Measurements from ENCODE around the gene THAP11.
"Not testable (repeated sequence)": the region's sequence is repeated elsewhere in the genome, so short reads cannot be mapped to it uniquely, and the experiment has no call there.

THAP11 gene

GRCh38 chr16:67861877-67862276 lies 19.8 kb downstream of the THAP11 start:
- no peak for DNase-seq (ENCODE audit: low read depth)
- no peak overlapping the region for H3K4me3 ChIP-seq (ENCODE audit: low read depth, low read length)
- no peak for TF ChIP-seq CTCF (IDR thresholded peaks at IDR 0.05; ENCODE audit: insufficient read depth, low read depth, low read length, missing control alignments)

GRCh38 chr16:67862623-67863583 lies 20.8 kb downstream of the THAP11 start:
- TF ChIP-seq CTCF (IDR thresholded peaks at IDR 0.05; ENCODE audit: insufficient read depth, low read depth, low read length, missing control alignments): no peak
- no peak overlapping the region for H3K4me3 ChIP-seq (ENCODE audit: low read depth, low read length)
- DNase-seq (ENCODE audit: low read depth): no peak

DNA sequence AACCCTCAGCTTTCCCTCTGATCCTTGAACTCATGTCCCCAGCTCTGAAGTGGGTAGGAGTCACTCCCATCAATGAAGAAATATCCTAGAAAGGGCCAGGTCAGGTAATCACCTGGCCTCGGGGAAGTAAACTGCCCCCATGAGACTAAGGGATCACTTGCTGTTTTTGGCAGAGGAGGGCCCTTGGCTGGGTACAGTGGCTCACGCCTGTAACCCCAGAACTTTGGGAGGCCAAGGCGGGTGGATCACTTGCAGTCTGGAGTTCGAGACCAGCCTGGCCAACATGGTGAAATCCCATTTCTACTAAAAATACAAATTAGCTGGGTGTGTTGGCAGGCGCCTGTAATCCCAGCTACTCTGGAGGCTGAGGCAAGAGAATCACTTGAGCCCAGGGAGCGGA lies 21.9 kb downstream of the THAP11 start:
- not testable (repeated sequence) for DNase-seq (ENCODE audit: low read depth); H3K4me3 ChIP-seq (ENCODE audit: low read depth, low read length)

DNA sequence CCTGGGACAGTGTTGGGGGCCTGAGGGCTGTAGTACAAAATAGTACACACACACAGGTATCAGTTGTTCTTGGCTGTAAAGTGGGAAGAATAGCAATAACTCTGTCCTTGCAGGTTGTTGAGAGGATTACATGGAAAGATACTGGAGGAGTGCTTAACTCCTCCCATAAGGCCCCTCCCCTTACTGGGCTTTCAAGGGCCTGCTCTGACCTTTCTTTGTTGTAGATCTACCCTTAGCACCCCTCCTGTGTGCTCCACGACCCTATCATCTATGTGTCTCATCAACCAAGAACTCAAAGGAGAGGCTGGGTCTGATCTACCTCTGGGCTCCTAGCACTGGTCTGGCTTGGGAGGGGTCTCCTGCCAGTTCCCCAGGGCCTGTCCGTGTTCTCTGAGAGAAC lies 22.5 kb downstream of the THAP11 start:
- DNase-seq (ENCODE audit: low read depth): no peak
- TF ChIP-seq CTCF (IDR thresholded peaks at IDR 0.05; ENCODE audit: insufficient read depth, low read depth, low read length, missing control alignments): no peak
- no peak overlapping the region for H3K4me3 ChIP-seq (ENCODE audit: low read depth, low read length)

DNA sequence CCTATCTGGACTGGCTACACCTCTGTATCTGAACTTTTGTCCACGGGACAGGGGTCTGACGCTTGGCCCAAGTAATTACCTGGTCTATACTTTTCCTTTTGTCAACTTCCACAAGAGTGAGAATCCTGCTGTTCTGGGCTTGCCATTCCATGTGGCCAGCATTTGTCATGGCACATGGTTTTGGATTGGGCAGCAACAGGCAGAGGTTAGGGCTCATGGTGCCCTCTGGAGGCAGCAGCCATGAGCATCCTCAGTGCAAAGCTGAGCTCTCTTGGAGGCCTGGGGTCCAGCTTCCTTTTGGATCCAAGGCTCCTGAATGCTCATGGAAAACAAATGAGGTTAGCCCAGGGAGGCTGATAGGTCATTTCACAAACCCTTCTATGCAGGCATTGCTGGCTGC lies 23.2 kb downstream of the THAP11 start:
- peak; percentile 46 for DNase-seq (ENCODE audit: low read depth)
- peak; percentile 27 for TF ChIP-seq CTCF (IDR thresholded peaks at IDR 0.05; ENCODE audit: insufficient read depth, low read depth, low read length, missing control alignments)
- H3K4me3 ChIP-seq (ENCODE audit: low read depth, low read length): no peak overlapping the region

DNA sequence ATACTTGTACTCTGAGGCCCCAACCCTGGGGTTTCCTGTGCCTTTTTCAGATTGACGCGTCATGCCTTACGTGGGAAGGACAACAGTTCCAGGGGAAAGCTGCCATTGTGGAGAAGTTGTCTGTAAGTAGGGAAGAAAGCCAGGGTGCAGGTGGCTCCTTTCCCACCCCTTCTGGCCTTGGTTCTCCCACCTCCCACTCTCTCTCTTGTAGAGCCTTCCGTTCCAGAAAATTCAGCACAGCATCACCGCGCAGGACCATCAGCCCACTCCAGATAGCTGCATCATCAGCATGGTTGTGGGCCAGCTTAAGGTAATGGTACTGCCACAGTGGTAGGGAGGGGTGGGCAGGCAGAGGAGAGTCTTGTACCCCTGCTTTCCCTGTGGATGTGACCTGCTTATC lies 26.2 kb downstream of the THAP11 start:
- H3K4me3 ChIP-seq (ENCODE audit: low read depth, low read length): no peak overlapping the region
- DNase-seq (ENCODE audit: low read depth): no peak
- no peak for TF ChIP-seq CTCF (IDR thresholded peaks at IDR 0.05; ENCODE audit: insufficient read depth, low read depth, low read length, missing control alignments)

- no peak overlapping the region for H3K4me3 ChIP-seq (ENCODE audit: low read depth, low read length)
- no peak for TF ChIP-seq CTCF (IDR thresholded peaks at IDR 0.05; ENCODE audit: insufficient read depth, low read depth, low read length, missing control alignments)
- no peak for DNase-seq (ENCODE audit: low read depth)
These were observed 27.5 kb downstream of the THAP11 start for GRCh38 chr16:67869653-67870052.
